Activated CD4-positive, alpha-beta T cell treated with anti-CD3 and anti-CD28 coated beads for 24 hours (primary cell): ENCODE data around the gene AVP.

ENCODE experiments used
- DNase-seq, 2 donors: peaks; one replicate each; pipeline ENCODE4 v3.0.0-alpha.2; 2020; ENCODE audit warnings: low read depth in 2 of 2

Gene AVP

GRCh38 chr20:3047486-3048419, 36.8 kb downstream of the AVP start:
- DNase-seq: no peak

DNA sequence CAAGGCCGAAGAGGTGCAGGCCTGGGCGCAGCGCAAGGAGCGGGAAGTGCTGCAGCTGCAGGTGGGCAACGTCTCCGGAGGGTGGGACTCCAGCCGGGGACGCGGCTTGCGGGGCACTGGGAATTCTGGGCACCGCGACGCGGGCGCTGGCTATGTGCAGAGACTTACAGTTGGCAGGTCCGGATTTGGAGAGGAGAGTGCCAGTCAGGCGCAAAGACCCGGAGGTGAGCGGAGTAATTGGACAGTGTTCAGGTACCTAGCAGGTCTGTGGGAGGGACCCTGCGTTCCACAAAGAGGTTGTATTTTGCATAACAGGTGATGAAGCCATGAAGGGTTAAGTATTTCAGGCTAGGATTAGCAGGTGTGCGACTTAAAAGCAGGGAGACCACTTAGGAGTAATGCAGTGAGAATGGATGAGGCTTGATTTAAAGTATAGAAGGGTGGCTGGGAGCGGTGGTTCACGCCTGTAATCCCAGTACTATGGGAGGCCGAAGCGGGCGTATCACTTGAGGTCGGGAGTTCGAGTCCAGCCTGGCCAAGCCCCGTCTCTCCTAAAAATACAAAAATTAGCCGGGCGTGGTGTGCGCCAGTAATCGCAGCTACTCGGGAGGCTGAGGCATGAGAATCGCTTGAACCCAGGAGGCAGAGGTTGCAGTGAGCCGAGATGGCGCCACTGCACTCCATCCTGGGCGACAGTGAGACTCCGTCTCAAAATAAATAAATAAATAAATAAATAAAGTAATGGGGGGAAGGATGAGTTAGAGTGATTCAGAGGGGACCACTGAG, 37.7 kb downstream of the AVP start:
- DNase-seq: no peak

GRCh38 chr20:3045816-3046676, 38.5 kb downstream of the AVP start, which contains the start of gene MRPS26:
TSS of gene MRPS26 (plus strand) at chr20:3046052. CDS start at chr20:3046069, 17 bp downstream.
- DNase-seq: peak; percentile 66 to 73

GRCh38 chr20:3045042-3045815, 39.3 kb downstream of the AVP start:
- peak; percentile 32 to 44 for DNase-seq

GRCh38 chr20:3044336-3044965, 40.1 kb downstream of the AVP start:
- DNase-seq: no peak

GRCh38 chr20:3043322-3043721, 41.2 kb downstream of the AVP start, which contains the start of gene GNRH2:
TSS of gene GNRH2 (plus strand) at chr20:3043622. CDS start at chr20:3044415, 793 bp downstream.
- no peak for DNase-seq

GRCh38 chr20:3042625-3043024, 41.9 kb downstream of the AVP start:
- no peak for DNase-seq

DNA sequence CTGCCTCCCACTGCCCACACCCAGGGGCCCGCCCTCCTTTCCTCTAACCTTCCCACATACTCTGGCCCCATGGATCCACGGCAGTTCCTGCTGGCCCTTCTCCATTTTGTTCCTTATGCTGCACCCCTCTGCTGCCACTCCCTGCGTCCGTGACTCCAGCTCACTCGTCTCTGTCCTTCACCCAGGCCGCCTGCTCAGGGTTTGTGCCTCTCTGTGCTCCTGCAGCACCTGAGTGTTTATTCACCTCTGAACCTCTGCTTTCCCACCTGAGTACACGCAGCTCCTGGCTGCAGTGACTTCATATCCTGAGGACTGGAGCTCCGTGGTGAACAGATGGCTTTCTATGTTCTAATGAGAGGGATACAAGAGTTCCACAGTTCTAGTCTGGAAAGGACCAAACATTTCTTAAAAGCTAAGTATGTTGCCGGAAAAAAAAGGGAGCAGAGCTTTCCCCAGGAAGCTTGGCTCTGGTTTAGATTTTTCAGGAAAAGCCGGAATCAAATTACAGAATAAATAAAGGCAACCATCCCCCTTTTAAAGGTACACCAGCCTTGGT, 42.6 kb downstream of the AVP start:
- no peak for DNase-seq

DNA sequence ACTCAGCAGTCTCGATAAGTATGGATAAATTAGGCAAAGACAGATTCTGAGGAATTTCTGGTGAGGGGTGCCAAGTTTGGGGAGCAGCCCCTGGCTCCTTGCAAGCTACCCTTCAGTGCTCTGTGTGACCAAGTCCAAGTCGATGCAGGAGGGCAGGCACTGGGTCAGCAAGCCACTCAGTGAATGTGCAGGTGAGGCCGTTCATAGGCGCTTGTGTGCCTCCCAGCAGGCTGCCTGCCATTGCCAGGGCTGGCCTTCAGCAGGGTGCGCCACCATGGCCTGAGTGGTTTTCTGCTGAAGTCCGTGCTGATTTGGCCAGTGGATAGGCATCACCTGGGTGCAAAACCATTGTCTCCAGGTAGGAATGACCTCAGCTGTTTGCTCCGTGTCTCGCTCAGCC, 44.4 kb downstream of the AVP start:
- no peak for DNase-seq

- DNase-seq: no peak
These were observed 45.1 kb downstream of the AVP start for GRCh38 chr20:3039426-3039825.

- DNase-seq: no peak
These were observed 46.1 kb downstream of the AVP start for GRCh38 chr20:3038454-3038853.

- DNase-seq: no peak
These were observed 46.9 kb downstream of the AVP start for GRCh38 chr20:3037654-3038053.

- no peak for DNase-seq
These were observed 51.9 kb downstream of the AVP start for GRCh38 chr20:3032624-3033023.
